Vagina (tissue), 2 donors: Measurements from ENCODE around the gene LTBR. TPM values are rescaled to one million over a fixed set of nuclear protein-coding genes. Genes with fewer than 3 reads are reported as not detected.

ENCODE experiments used
- DNase-seq, 2 donors: peaks; one replicate each; pipeline ENCODE4 v3.0.0-alpha.2; 2017; ENCODE audit errors: extremely low spot score in 2 of 2
- H3K27ac ChIP-seq: fragments of 200-600 bp; sonication (generic); one replicate; pipeline ENCODE4 v1.5.1; 2019
- H3K27me3 ChIP-seq: fragments of 200-600 bp; sonication (generic); one replicate; pipeline ENCODE4 v1.5.1; 2019
- H3K36me3 ChIP-seq, 2 donors: fragments of 200-600 bp; sonication (generic); one replicate each; pipeline ENCODE4 v1.5.1; 2017 to 2019
- H3K4me1 ChIP-seq: fragments of 200-600 bp; sonication (generic); one replicate; pipeline ENCODE4 v1.5.1; 2019
- H3K4me3 ChIP-seq, 2 donors: fragments of 200-600 bp; sonication (generic); 1 replicate in 1 of 2; 2 replicates in 1 of 2; pipeline ENCODE4 v1.5.1; 2016 to 2019
- H3K9me3 ChIP-seq: fragments of 200-600 bp; sonication (generic); one replicate; pipeline ENCODE4 v1.5.1; 2019
- POLR2A ChIP-seq, 2 donors: fragments of 450-650 bp; IDR thresholded peaks; one replicate each; pipeline ENCODE4 v1.6.1; 2017; ENCODE audit warnings: antibody characterized with exemption in 2 of 2, mild to moderate bottlenecking in 2 of 2, moderate library complexity in 2 of 2
- POLR2AphosphoS5 ChIP-seq, 2 donors: sonication (generic); formaldehyde crosslinking; IDR thresholded peaks; one replicate each; pipeline ENCODE4 v1.9.0; 2017; ENCODE audit warnings: antibody characterized with exemption in 2 of 2, mild to moderate bottlenecking in 2 of 2, low read depth in 1 of 2; ENCODE audit not compliant: insufficient read depth in 1 of 2
- intact Hi-C: fragments of 100-400 bp; cut with DNase I; formaldehyde crosslinking; loops from one replicate; pipeline ENCODE4 v1.15.1; 2023
- total RNA-seq: library from RNA; depleted of rRNA; stranded (reverse); fragments of >200 nt; gene quantifications from one replicate; pipeline ENCODE4 v1.2.3, GENCODE V29; 2016
- TF ChIP-seq, protein P1 (sequence below), 3 experiments: fragments of 450-650 bp in 2 of 3; fragments of 200-600 bp in 1 of 3; sonication (generic) in 1 of 3; IDR thresholded peaks; one replicate each; pipeline ENCODE4 v1.5.1; 2017 to 2019; ENCODE audit warnings: antibody characterized with exemption in 3 of 3, mild to moderate bottlenecking in 2 of 3, moderate library complexity in 2 of 3

LTBR gene
- total RNA-seq, 1 donor from 2014 or later, result 146 TPM

DNA sequence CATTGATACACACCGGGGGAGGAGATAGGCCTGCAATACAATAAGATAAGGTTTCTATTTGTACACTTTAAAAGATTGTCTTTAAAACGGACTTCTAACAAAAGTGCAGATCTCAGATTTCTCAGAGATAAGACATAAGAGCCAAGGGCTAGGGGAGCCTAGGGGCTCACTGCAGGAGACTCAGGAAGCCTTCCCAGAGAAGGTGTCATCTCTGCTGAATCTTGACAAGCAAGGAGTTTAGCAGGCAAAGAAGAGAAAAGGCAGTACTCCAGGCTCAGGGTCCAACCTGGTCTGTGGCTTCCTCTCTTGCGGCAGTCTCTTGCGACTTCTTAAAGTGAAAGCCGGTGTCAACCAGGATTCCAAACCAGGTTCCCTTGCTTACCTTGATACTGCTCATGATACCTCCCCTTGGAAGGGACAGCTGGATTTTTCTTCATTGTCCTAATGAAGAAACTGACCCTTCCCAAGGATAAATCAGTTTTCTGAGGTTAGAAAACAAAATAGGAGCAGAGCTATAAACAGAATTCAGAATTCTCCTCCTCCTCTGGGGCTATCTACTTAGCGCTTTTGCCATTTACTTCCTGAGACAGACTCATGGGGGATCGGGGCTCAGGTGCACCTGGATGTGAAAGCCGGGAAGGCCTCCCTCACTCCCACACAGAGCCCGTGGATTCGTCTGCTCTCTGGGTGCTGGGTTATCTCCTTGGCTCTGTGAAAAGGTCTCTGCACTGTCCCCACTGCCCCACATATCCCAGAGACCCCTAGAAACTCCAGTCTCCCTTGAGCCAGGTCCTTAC is 6.9 kb upstream of the LTBR start:
- peak in 1 of 2 donors; percentile 84 for DNase-seq
- intact Hi-C loops, result no loop called here
- Histone ChIP-seq H3K27me3 (no peaks in the 10 kb centered on the region), H3K36me3 (no peaks in the 10 kb centered on the region), H3K4me3 (no peak overlapping the region), H3K4me1 (peaks cover 67% of the 10 kb centered on the region), H3K27ac (peak overlapping the region; percentile 92), H3K9me3 (no peaks in the 10 kb centered on the region)
- TF ChIP-seq POLR2A (IDR thresholded peaks at IDR 0.05) (no peak), POLR2AphosphoS5 (IDR thresholded peaks at IDR 0.05; ENCODE audit: insufficient read depth in 1 of 2, low read depth in 1 of 2) (no peak)
- TF ChIP-seq, protein P1, sequence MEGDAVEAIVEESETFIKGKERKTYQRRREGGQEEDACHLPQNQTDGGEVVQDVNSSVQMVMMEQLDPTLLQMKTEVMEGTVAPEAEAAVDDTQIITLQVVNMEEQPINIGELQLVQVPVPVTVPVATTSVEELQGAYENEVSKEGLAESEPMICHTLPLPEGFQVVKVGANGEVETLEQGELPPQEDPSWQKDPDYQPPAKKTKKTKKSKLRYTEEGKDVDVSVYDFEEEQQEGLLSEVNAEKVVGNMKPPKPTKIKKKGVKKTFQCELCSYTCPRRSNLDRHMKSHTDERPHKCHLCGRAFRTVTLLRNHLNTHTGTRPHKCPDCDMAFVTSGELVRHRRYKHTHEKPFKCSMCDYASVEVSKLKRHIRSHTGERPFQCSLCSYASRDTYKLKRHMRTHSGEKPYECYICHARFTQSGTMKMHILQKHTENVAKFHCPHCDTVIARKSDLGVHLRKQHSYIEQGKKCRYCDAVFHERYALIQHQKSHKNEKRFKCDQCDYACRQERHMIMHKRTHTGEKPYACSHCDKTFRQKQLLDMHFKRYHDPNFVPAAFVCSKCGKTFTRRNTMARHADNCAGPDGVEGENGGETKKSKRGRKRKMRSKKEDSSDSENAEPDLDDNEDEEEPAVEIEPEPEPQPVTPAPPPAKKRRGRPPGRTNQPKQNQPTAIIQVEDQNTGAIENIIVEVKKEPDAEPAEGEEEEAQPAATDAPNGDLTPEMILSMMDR (IDR thresholded peaks at IDR 0.05), result no peak

DNA sequence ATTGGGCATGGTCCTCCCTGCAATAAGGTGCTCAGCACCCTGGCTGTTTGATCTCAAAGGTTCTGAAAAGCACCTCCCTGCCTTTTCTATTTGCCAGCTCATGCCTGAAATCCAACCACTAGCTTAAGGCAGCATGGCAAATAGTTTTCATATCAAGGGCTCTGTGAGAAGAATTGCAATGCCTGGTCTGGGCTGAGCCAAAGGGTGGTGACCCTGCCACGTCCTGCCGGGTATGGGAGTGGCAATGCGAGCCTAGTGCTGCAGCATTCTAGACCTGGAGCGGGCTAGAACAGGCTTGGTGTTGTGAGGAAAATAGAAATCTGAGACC is 6.3 kb upstream of the LTBR start:
- Histone ChIP-seq H3K4me3 (no peak overlapping the region), H3K36me3 (no peaks in the 10 kb centered on the region), H3K27me3 (no peaks in the 10 kb centered on the region), H3K9me3 (no peaks in the 10 kb centered on the region), H3K4me1 (peaks cover 64% of the 10 kb centered on the region), H3K27ac (peak overlapping the region; percentile 92)
- intact Hi-C loops, result no loop called here
- TF ChIP-seq, protein P1 (IDR thresholded peaks at IDR 0.05), result no peak
- TF ChIP-seq POLR2AphosphoS5 (IDR thresholded peaks at IDR 0.05; ENCODE audit: insufficient read depth in 1 of 2, low read depth in 1 of 2) (no peak), POLR2A (IDR thresholded peaks at IDR 0.05) (no peak)
- no peak for DNase-seq

DNA sequence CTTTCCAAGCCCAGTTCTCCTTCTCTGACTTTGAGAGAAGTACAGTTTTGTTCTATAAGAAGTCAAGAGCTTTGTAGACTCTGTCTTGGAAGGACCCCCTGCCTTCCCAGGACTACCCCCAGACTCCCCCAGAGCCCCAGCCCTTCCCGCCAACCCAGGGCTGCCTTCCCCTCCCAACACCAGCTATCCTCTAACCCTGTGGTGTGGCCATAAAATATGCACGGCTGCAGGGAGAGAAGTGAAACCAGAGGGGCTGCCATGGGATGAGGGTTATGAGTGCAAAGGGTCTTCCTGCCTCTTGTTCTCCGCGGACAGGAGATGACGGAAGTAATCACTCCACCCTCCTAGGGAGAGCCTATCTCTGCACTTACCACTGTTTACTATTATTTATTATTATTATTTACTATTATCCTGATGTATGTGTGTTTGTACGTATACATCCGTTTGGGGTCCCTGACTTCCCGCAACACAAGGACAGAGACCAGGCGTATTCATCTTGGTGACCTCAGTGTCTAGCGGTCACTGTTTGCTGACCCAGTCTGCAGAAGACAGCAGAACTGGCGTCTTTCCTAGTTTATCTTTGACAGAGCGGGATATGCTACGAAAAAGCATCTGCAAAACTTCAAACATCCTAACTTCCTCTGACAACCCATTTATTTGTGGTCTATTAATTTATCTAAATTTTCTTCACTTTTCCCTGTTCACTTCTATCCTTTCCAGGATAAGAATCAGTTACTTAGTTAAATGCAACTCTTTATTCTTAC is 5.1 kb upstream of the LTBR start:
- intact Hi-C loops, result loop anchor here (2.0 kb wide), 1 partner anchor 54 kb away; no protein-coding TSS in a partner anchor

DNA sequence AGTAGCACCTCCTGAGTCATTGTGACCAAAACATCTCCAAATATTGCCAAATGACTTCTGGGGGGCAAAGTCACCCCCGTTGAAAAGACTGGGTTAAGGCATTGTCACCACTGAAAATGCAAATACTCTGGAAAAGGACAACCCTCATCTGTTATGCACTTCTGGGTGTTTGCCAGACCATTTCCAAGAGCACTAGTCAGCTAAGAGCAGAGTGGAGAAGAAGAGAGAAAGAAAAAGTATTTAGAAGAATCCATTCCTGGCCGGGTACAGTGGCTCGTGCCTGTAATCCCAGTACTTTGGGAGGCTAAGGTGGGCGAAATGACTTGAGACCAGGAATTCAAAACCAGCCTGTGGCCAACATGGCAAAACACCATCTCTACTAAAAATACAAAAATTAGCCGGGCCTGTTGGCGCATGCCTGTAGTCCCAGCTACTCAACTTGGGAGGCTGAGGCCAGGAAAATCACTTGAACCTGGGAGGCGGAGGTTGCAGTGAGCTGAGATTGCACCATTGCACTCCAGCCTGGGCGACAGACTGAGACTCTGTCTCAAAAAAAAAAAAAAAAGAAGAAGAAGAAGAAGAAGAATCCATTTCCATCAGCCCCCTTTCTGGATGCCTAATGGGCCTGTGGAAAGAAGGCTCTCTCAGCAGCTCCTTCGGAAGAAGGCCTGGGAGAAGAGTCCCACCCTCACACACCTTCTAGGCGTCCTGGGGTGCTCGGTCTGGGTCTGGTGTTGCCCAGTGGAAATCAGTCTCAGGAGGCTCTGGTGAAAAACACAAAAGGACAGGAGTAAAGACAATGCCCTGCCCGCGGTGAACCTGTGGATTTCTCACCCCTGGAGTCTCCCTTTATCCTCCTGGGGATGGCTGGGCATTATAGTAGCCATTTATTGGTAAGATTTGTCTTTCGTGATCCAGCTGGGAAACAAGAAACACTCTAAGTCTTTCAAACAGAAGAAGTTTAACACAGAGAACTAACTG is 3.5 kb upstream of the LTBR start:
- Histone ChIP-seq H3K27ac (no peak overlapping the region), H3K36me3 (no peaks in the 10 kb centered on the region), H3K9me3 (no peaks in the 10 kb centered on the region), H3K27me3 (no peaks in the 10 kb centered on the region), H3K4me3 (no peak overlapping the region), H3K4me1 (peaks cover 66% of the 10 kb centered on the region)
- no peak for TF ChIP-seq POLR2AphosphoS5 (IDR thresholded peaks at IDR 0.05; ENCODE audit: insufficient read depth in 1 of 2, low read depth in 1 of 2)
- no peak for TF ChIP-seq POLR2A (IDR thresholded peaks at IDR 0.05)
- intact Hi-C loops, result no loop called here
- no peak for DNase-seq

More for the DNA sequence above, 5.1 kb upstream of the LTBR start:
- no peaks in the 10 kb centered on the region for H3K27me3 ChIP-seq
- peaks cover 61% of the 10 kb centered on the region for H3K4me1 ChIP-seq
- no peaks in the 10 kb centered on the region for H3K36me3 ChIP-seq
- H3K27ac ChIP-seq, result no peak overlapping the region
- DNase-seq, result no peak
- H3K9me3 ChIP-seq, result no peaks in the 10 kb centered on the region
- no peak for TF ChIP-seq POLR2A (IDR thresholded peaks at IDR 0.05)
- TF ChIP-seq, protein P1 (IDR thresholded peaks at IDR 0.05), result no peak
- no peak for TF ChIP-seq POLR2AphosphoS5 (IDR thresholded peaks at IDR 0.05; ENCODE audit: insufficient read depth in 1 of 2, low read depth in 1 of 2)
- no peak overlapping the region for H3K4me3 ChIP-seq

DNA sequence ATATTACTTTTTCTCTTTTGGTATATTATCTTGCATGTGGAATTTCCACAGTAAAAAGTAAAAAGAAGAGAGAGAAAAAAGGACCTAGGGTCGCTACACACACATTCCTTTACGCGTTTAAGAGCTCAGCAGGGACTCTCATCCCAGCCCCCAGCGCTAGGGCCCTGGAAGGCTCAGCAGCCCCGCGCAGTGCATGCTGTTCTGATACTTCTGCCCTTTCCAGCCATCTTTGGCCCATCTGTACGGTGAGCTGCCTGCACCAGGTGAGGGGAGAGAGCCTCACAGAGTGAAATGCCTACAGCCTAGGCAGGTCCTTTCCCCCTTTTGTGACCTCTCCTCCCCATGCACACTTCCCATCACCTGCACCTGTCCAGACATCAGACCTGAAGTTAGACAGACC is 1.6 kb upstream of the LTBR start:
- peak overlapping the region; percentile 99 for H3K27ac ChIP-seq
- intact Hi-C loops, result no loop called here
- H3K4me3 ChIP-seq, result no peak overlapping the region
- DNase-seq, result no peak
- H3K27me3 ChIP-seq, result no peaks in the 10 kb centered on the region
- peaks cover 66% of the 10 kb centered on the region for H3K4me1 ChIP-seq
- no peaks in the 10 kb centered on the region for H3K9me3 ChIP-seq
- TF ChIP-seq POLR2AphosphoS5 (IDR thresholded peaks at IDR 0.05; ENCODE audit: insufficient read depth in 1 of 2, low read depth in 1 of 2) (no peak), POLR2A (IDR thresholded peaks at IDR 0.05) (no peak)
- TF ChIP-seq, protein P1 (IDR thresholded peaks at IDR 0.05), result no peak
- H3K36me3 ChIP-seq, result peaks cover 0 to 15% of the 10 kb centered on the region in 2 donors
